NCI-H146 (cell line): ENCODE results near the gene PLEKHO2.

Source experiments
- DNase-seq: peaks from one replicate; lab custom pipeline; 2025; lab: John Stamatoyannopoulos, UW

PLEKHO2 gene

GRCh38 chr15:64825431-64826294 lies 16.1 kb upstream of the PLEKHO2 start, which contains the start of gene PIF1:
Gene PIF1, minus strand, starts transcription at chr15:64825647. Its CDS starts 1,312 bp downstream, at chr15:64824335.
- DNase-seq: peak; percentile 96

GRCh38 chr15:64828985-64829384 lies 12.7 kb upstream of the PLEKHO2 start:
- no peak for DNase-seq

- DNase-seq: no peak
Observed at GRCh38 chr15:64833690-64834089, 8.0 kb upstream of the PLEKHO2 start.

- DNase-seq: no peak
Observed at GRCh38 chr15:64836023-64836536, 5.6 kb upstream of the PLEKHO2 start.

- no peak for DNase-seq
Observed at GRCh38 chr15:64837502-64837901, 4.2 kb upstream of the PLEKHO2 start.

GRCh38 chr15:64841060-64841343 lies 713 bp upstream of the PLEKHO2 start:
- DNase-seq: no peak

- DNase-seq: peak; percentile 18
Observed at GRCh38 chr15:64842096-64842939, 603 bp downstream of the PLEKHO2 start.

GRCh38 chr15:64842986-64843561 lies 1.4 kb downstream of the PLEKHO2 start:
- no peak for DNase-seq

- no peak for DNase-seq
Observed at GRCh38 chr15:64843991-64844390, 2.3 kb downstream of the PLEKHO2 start.

GRCh38 chr15:64844576-64845145 lies 2.9 kb downstream of the PLEKHO2 start:
- DNase-seq: no peak

GRCh38 chr15:64845183-64845611 lies 3.5 kb downstream of the PLEKHO2 start:
- no peak for DNase-seq

GRCh38 chr15:64845831-64846595 lies 4.3 kb downstream of the PLEKHO2 start:
- no peak for DNase-seq

- no peak for DNase-seq
Observed at GRCh38 chr15:64847016-64847415, 5.3 kb downstream of the PLEKHO2 start.

- no peak for DNase-seq
Observed at GRCh38 chr15:64847448-64847847, 5.7 kb downstream of the PLEKHO2 start.

- DNase-seq: no peak
Observed at GRCh38 chr15:64847876-64848716, 6.4 kb downstream of the PLEKHO2 start.

GRCh38 chr15:64850778-64851502 lies 9.2 kb downstream of the PLEKHO2 start:
- DNase-seq: no peak

- DNase-seq: no peak
Observed at GRCh38 chr15:64851503-64851840, 9.8 kb downstream of the PLEKHO2 start.

GRCh38 chr15:64854041-64854440 lies 12.3 kb downstream of the PLEKHO2 start:
- no peak for DNase-seq

GRCh38 chr15:64854526-64854925 lies 12.8 kb downstream of the PLEKHO2 start:
- no peak for DNase-seq
